ENCODE results near the gene TUBB6.

TUBB6 gene
- 0 to 0.39 (median 0.09) reads per million in 3 donors for total RNA-seq

GRCh38 chr18:12307701-12308385 lies at the start of gene TUBB6:
Gene TUBB6 (plus strand): TSS chr18:12308241. CDS start chr18:12308293, 52 bp downstream.
- H3K4me1 ChIP-seq (ENCODE audit: control insufficient read depth, insufficient read depth, low read length, poor library complexity, severe bottlenecking), result peaks cover 13% of the 10 kb centered on the region
- H3K4me3 ChIP-seq (ENCODE audit: insufficient read depth, low read depth, low read length, poor library complexity, severe bottlenecking), result peak within 1 kb of the TSS; percentile 32
- no peaks in the 10 kb centered on the region for H3K9me3 ChIP-seq (ENCODE audit: control insufficient read depth, low read length)
- DNase-seq, result no peak
- peaks cover 23% of the 10 kb centered on the region for H3K27me3 ChIP-seq (replicated peaks; ENCODE audit: control insufficient read depth, insufficient read depth, low read length, poor library complexity, severe bottlenecking)
- no peak within 1 kb of the TSS for H3K27ac ChIP-seq (ENCODE audit: insufficient read depth, low read length, poor library complexity, severe bottlenecking)
- no peaks in the 10 kb centered on the region for H3K36me3 ChIP-seq (ENCODE audit: control insufficient read depth, insufficient read depth, low read length)

GRCh38 chr18:12258719-12259705 lies 49.0 kb upstream of the TUBB6 start:
- Histone ChIP-seq H3K36me3 (ENCODE audit: control insufficient read depth, insufficient read depth, low read length) (no peaks in the 10 kb centered on the region), H3K9me3 (ENCODE audit: control insufficient read depth, low read length) (no peaks in the 10 kb centered on the region), H3K4me1 (ENCODE audit: control insufficient read depth, insufficient read depth, low read length, poor library complexity, severe bottlenecking) (no peaks in the 10 kb centered on the region), H3K27ac (ENCODE audit: insufficient read depth, low read length, poor library complexity, severe bottlenecking) (no peak overlapping the region), H3K4me3 (ENCODE audit: insufficient read depth, low read depth, low read length, poor library complexity, severe bottlenecking) (no peak overlapping the region), H3K27me3 (replicated peaks; ENCODE audit: control insufficient read depth, insufficient read depth, low read length, poor library complexity, severe bottlenecking) (no peaks in the 10 kb centered on the region)
- no peak for DNase-seq

GRCh38 chr18:12262748-12263147 lies 45.3 kb upstream of the TUBB6 start:
- Histone ChIP-seq H3K9me3 (ENCODE audit: control insufficient read depth, low read length) (no peaks in the 10 kb centered on the region), H3K27ac (ENCODE audit: insufficient read depth, low read length, poor library complexity, severe bottlenecking) (no peak overlapping the region), H3K36me3 (ENCODE audit: control insufficient read depth, insufficient read depth, low read length) (no peaks in the 10 kb centered on the region), H3K4me1 (ENCODE audit: control insufficient read depth, insufficient read depth, low read length, poor library complexity, severe bottlenecking) (no peaks in the 10 kb centered on the region), H3K4me3 (ENCODE audit: insufficient read depth, low read depth, low read length, poor library complexity, severe bottlenecking) (no peak overlapping the region), H3K27me3 (replicated peaks; ENCODE audit: control insufficient read depth, insufficient read depth, low read length, poor library complexity, severe bottlenecking) (no peaks in the 10 kb centered on the region)
- no peak for DNase-seq

- no peak for DNase-seq
- Histone ChIP-seq H3K4me1 (ENCODE audit: control insufficient read depth, insufficient read depth, low read length, poor library complexity, severe bottlenecking) (no peaks in the 10 kb centered on the region), H3K36me3 (ENCODE audit: control insufficient read depth, insufficient read depth, low read length) (no peaks in the 10 kb centered on the region), H3K27me3 (replicated peaks; ENCODE audit: control insufficient read depth, insufficient read depth, low read length, poor library complexity, severe bottlenecking) (no peaks in the 10 kb centered on the region), H3K4me3 (ENCODE audit: insufficient read depth, low read depth, low read length, poor library complexity, severe bottlenecking) (no peak overlapping the region), H3K9me3 (ENCODE audit: control insufficient read depth, low read length) (no peaks in the 10 kb centered on the region), H3K27ac (ENCODE audit: insufficient read depth, low read length, poor library complexity, severe bottlenecking) (no peak overlapping the region)
Observed at GRCh38 chr18:12264864-12265263, 43.2 kb upstream of the TUBB6 start.

- Histone ChIP-seq H3K36me3 (ENCODE audit: control insufficient read depth, insufficient read depth, low read length) (no peaks in the 10 kb centered on the region), H3K4me3 (ENCODE audit: insufficient read depth, low read depth, low read length, poor library complexity, severe bottlenecking) (peak overlapping the region; percentile 35), H3K27me3 (replicated peaks; ENCODE audit: control insufficient read depth, insufficient read depth, low read length, poor library complexity, severe bottlenecking) (no peaks in the 10 kb centered on the region), H3K4me1 (ENCODE audit: control insufficient read depth, insufficient read depth, low read length, poor library complexity, severe bottlenecking) (peaks cover 3% of the 10 kb centered on the region), H3K27ac (ENCODE audit: insufficient read depth, low read length, poor library complexity, severe bottlenecking) (no peak overlapping the region), H3K9me3 (ENCODE audit: control insufficient read depth, low read length) (no peaks in the 10 kb centered on the region)
- no peak for DNase-seq
Observed at GRCh38 chr18:12271376-12272235, 36.4 kb upstream of the TUBB6 start.

GRCh38 chr18:12274793-12275192 lies 33.2 kb upstream of the TUBB6 start:
- H3K27me3 ChIP-seq (replicated peaks; ENCODE audit: control insufficient read depth, insufficient read depth, low read length, poor library complexity, severe bottlenecking), result no peaks in the 10 kb centered on the region
- no peaks in the 10 kb centered on the region for H3K9me3 ChIP-seq (ENCODE audit: control insufficient read depth, low read length)
- peaks cover 3% of the 10 kb centered on the region for H3K4me1 ChIP-seq (ENCODE audit: control insufficient read depth, insufficient read depth, low read length, poor library complexity, severe bottlenecking)
- H3K4me3 ChIP-seq (ENCODE audit: insufficient read depth, low read depth, low read length, poor library complexity, severe bottlenecking), result no peak overlapping the region
- no peak overlapping the region for H3K27ac ChIP-seq (ENCODE audit: insufficient read depth, low read length, poor library complexity, severe bottlenecking)
- DNase-seq, result no peak
- H3K36me3 ChIP-seq (ENCODE audit: control insufficient read depth, insufficient read depth, low read length), result no peaks in the 10 kb centered on the region

- DNase-seq, result no peak
- no peaks in the 10 kb centered on the region for H3K36me3 ChIP-seq (ENCODE audit: control insufficient read depth, insufficient read depth, low read length)
- no peak overlapping the region for H3K27ac ChIP-seq (ENCODE audit: insufficient read depth, low read length, poor library complexity, severe bottlenecking)
Observed at GRCh38 chr18:12276736-12277554, 31.1 kb upstream of the TUBB6 start.

GRCh38 chr18:12278215-12278671 lies 29.8 kb upstream of the TUBB6 start:
- Histone ChIP-seq H3K4me3 (ENCODE audit: insufficient read depth, low read depth, low read length, poor library complexity, severe bottlenecking) (no peak overlapping the region), H3K9me3 (ENCODE audit: control insufficient read depth, low read length) (no peaks in the 10 kb centered on the region), H3K4me1 (ENCODE audit: control insufficient read depth, insufficient read depth, low read length, poor library complexity, severe bottlenecking) (no peaks in the 10 kb centered on the region), H3K27me3 (replicated peaks; ENCODE audit: control insufficient read depth, insufficient read depth, low read length, poor library complexity, severe bottlenecking) (no peaks in the 10 kb centered on the region), H3K27ac (ENCODE audit: insufficient read depth, low read length, poor library complexity, severe bottlenecking) (no peak overlapping the region), H3K36me3 (ENCODE audit: control insufficient read depth, insufficient read depth, low read length) (no peaks in the 10 kb centered on the region)
- no peak for DNase-seq

More at GRCh38 chr18:12276736-12277554, 31.1 kb upstream of the TUBB6 start:
- Histone ChIP-seq H3K4me1 (ENCODE audit: control insufficient read depth, insufficient read depth, low read length, poor library complexity, severe bottlenecking) (no peaks in the 10 kb centered on the region), H3K27me3 (replicated peaks; ENCODE audit: control insufficient read depth, insufficient read depth, low read length, poor library complexity, severe bottlenecking) (no peaks in the 10 kb centered on the region), H3K4me3 (ENCODE audit: insufficient read depth, low read depth, low read length, poor library complexity, severe bottlenecking) (no peak overlapping the region), H3K9me3 (ENCODE audit: control insufficient read depth, low read length) (no peaks in the 10 kb centered on the region)
